ENCODE data around the gene GPR158. TPM values are rescaled to one million over a fixed set of nuclear protein-coding genes. Genes with fewer than 3 reads are reported as not detected.

Gene GPR158
- total RNA-seq, 1 donor = 0.43 TPM

- TF ChIP-seq CTCF (IDR thresholded peaks at IDR 0.05; ENCODE audit: insufficient read depth, low read depth, low read length) = no peak
- no peak for DNase-seq (ENCODE audit: low read depth)
- H3K4me3 ChIP-seq (ENCODE audit: low read depth, low read length) = no peak overlapping the region
Observed at GRCh38 chr10:25481467-25481866, 306.7 kb downstream of the GPR158 start.

- no peak for DNase-seq (ENCODE audit: low read depth)
- H3K4me3 ChIP-seq (ENCODE audit: low read depth, low read length) = no peak overlapping the region
- no peak for TF ChIP-seq CTCF (IDR thresholded peaks at IDR 0.05; ENCODE audit: insufficient read depth, low read depth, low read length)
Observed at GRCh38 chr10:25483999-25484398, 309.2 kb downstream of the GPR158 start.

- no peak overlapping the region for H3K4me3 ChIP-seq (ENCODE audit: low read depth, low read length)
- TF ChIP-seq CTCF (IDR thresholded peaks at IDR 0.05; ENCODE audit: insufficient read depth, low read depth, low read length) = no peak
- DNase-seq (ENCODE audit: low read depth) = no peak
Observed at GRCh38 chr10:25487266-25487665, 312.5 kb downstream of the GPR158 start.

- no peak for DNase-seq (ENCODE audit: low read depth)
- TF ChIP-seq CTCF (IDR thresholded peaks at IDR 0.05; ENCODE audit: insufficient read depth, low read depth, low read length) = no peak
- no peak overlapping the region for H3K4me3 ChIP-seq (ENCODE audit: low read depth, low read length)
Observed at GRCh38 chr10:25492040-25492439, 317.2 kb downstream of the GPR158 start.

- H3K4me3 ChIP-seq (ENCODE audit: low read depth, low read length) = no peak overlapping the region
- DNase-seq (ENCODE audit: low read depth) = no peak
- TF ChIP-seq CTCF (IDR thresholded peaks at IDR 0.05; ENCODE audit: insufficient read depth, low read depth, low read length) = no peak
Observed at GRCh38 chr10:25492680-25493079, 317.9 kb downstream of the GPR158 start.

- no peak for TF ChIP-seq CTCF (IDR thresholded peaks at IDR 0.05; ENCODE audit: insufficient read depth, low read depth, low read length)
- H3K4me3 ChIP-seq (ENCODE audit: low read depth, low read length) = no peak overlapping the region
- DNase-seq (ENCODE audit: low read depth) = peak; percentile 89
Observed at GRCh38 chr10:25493122-25493893, 318.5 kb downstream of the GPR158 start.

GRCh38 chr10:25497246-25497645, 322.4 kb downstream of the GPR158 start:
- DNase-seq (ENCODE audit: low read depth) = no peak
- no peak for TF ChIP-seq CTCF (IDR thresholded peaks at IDR 0.05; ENCODE audit: insufficient read depth, low read depth, low read length)

More at GRCh38 chr10:25497246-25497645, 322.4 kb downstream of the GPR158 start:
- H3K4me3 ChIP-seq (ENCODE audit: low read depth, low read length) = no peak overlapping the region

Data from fibroblast of villous mesenchyme (primary cell).